NCI-H524 (cell line): ENCODE measurements around the gene PNMA5.

ENCODE experiments used
- DNase-seq, 2 experiments: peaks; one replicate each; lab custom pipeline; 2025; lab: John Stamatoyannopoulos, UW

PNMA5 gene

DNA sequence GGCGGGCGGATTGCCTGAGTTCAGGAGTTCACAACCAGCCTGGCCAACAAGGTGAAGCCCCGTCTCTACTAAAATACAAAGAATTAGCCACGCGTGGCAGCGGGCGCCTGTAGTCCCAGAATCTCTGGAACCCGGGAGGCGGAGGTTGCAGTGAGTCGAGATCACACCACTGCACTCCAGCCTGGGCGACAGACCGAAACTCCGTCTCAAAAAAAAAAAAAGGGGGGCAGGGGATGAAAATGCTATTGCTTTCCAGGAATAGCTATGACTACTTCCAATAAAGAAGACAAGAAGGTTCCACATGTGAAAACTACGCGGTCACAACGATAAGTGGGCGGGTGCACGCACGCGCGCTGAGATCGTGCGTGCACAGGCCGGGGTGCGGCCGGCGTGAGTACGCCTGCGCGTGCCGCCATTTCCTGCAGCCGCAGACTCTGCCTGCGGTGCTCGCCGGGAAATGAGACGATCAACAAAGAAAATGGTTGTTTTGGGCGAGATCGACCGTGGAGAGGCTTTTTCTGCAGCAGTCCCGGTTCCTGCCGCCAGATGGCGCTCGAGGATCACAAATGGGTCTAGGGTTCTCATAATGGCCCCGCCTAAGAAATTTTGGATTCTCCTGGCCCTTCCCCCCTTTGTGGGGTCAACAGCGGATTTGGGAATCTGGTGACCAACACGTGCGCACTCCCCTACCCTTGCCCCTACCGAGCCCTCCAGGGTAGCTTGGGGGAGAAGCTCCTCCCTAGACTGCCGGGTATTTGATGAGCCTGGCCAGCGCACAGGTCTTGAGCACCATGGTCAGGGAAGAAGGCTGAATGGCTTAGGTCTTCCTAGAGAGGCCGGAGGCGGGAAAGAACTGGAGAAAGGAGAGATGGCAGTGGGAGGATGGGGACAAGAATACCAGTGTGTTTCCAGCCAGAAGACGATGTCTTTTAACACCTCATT lies 35.1 kb downstream of the PNMA5 start:
- DNase-seq: peak; percentile 80 to 94

DNA sequence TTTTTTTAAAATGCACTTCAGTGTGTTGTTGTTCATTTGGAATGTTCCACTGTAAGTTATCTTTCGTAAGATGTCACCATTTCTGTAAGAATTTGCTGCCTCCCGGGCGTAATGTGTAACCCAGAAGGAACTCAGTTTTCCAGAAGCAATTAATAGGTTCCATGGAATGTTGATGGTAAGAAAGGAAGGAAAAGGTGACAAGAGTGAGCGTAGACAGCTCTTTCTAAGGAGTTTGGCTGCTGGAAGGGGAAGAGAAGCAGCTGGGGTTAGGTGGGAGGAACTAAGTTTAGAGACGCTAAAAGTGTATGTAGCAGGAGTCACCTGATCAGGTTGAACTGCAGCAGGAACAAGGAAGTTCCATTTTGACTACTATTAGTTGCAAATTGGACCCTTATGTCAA lies 35.9 kb downstream of the PNMA5 start:
- no peak for DNase-seq

DNA sequence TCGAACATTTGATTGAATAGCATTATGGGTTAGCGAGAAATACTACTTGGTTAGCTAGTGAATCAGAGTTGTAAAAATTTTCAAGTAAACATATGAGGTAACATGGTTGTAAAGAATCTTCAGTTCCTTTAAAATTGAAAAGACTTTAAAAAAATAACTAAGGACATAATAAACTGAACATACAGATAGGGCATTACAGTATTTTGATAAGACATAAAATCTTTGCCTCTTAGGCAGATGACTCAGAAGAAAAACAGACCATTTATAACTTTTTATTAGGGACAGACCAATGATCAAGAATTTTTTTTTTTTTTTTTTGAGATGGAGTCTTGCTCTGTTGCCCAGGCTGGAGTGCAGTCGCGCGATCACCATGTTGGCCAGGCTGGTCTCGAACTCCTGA lies 43.1 kb downstream of the PNMA5 start:
- no peak for DNase-seq

DNA sequence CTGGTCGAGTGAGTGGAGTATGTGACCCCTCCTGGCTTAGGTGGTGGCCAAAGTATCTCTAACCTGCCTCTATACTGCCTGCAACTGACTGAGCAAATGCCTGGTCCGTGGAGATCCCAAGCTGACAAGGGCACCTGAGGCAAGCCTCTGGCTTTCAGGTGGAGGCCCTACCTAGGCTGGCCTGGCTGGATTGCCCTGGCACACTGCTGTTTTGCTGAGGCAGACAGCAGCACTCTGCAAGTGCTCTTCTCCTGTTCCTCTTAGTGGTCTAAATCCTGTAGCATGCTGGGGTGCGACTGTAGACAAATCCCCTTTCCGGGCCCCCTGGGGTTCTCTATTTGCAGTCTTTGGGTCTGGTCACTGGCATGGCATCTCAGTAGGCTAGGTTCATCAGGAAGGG lies 44.8 kb downstream of the PNMA5 start:
- no peak for DNase-seq

DNA sequence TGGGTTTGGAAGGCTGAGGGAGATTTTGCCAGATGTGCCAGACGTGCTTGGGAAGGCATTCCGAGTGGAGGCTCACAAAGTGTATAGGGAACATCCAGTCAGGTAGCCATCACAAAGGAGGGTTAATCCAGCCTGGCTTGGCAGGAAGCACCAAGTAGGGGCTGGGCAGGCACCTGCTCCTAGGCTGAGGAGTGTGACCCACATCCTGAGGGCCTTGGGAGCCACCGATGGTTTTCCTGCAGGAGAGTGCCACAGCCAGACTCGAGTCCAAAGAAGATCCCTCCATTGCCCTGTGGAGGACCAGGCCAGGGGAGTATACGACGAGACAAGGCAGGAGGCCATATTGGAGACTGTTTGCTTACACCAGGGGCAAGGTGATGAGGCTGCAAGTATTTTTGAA lies 47.2 kb downstream of the PNMA5 start:
- no peak for DNase-seq

DNA sequence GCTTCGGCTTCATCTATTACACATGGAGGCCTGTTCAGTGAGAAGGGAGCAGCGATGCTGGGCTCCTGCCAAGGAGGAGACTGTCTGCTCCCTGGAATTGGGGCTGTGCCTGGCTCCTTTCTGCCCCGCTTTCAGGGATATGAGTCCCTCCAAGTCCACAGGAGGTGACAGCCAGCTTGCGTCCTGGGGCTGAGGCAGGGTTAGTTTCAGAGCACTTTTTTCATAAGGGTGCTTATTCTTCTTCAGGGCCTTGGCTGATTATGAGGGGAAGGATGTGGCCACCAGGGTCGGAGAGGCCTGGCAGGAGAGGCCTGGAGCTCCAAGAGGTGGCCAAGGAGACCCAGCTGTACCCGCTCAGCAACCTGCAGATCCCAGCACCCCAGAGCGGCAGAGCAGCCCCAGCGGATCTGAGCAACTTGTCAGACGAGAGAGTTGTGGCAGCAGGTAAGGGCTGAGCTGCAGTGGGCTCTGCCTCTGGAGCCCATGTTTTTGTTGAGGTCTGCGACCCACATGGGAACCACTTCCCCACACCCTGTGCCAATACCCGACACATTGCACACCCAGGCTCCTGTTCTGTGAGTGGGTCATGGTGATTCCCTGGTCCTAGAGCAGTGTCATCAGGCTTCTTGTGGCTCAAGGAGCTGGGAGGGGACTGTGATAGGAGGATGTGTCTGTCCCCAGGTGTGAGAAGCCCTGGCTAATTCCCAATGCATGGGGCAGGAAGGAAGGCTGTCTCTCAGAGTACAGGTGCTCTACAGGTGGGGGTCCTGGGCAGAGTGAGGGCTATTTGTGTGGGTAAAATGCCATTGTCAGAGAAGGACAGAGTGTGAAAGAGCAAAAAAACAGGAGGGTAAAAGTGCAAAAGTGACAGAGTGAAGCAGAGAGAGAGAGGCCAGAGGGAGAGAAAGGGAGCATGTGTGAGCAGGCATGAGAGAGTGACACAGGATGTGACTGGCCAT lies 48.6 kb downstream of the PNMA5 start:
- DNase-seq: no peak

DNA sequence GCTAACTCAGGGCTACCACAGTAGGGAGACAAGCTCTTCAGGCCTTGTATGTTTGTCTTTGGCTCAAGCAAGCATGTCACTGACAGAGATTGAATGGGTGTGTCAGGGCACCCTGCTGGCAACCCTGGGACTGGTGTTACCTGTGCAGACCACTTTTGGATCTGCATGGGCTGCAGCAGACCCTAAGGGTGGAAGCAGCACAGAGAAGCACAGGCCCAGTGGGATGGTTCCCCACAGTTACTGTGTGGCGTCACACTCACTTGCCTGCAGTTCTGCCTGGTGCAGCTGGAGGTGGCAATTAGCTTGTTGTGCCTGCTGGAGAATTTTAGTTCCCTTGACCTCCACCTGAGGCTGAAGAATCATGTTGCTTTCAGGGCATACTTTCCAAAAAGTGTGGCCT lies 50.1 kb downstream of the PNMA5 start:
- no peak for DNase-seq

DNA sequence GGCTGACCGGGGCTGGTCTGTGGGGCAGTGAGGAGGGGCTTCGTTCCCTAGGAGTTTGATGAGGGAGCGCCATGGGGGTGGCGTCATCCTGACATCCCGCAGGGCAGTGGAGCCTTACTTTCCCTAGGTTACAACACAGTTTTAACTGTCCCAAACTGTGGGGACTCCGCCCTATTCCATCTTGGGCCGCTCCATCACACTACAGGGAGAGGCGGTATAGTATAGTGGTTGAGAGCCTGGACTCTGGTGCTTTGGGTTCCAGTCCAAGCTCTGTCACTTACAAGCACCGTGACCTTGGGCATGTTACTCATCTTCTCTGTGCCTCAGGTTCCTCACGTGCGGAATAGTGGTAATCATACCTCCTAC lies 51.9 kb downstream of the PNMA5 start:
- DNase-seq: no peak

DNA sequence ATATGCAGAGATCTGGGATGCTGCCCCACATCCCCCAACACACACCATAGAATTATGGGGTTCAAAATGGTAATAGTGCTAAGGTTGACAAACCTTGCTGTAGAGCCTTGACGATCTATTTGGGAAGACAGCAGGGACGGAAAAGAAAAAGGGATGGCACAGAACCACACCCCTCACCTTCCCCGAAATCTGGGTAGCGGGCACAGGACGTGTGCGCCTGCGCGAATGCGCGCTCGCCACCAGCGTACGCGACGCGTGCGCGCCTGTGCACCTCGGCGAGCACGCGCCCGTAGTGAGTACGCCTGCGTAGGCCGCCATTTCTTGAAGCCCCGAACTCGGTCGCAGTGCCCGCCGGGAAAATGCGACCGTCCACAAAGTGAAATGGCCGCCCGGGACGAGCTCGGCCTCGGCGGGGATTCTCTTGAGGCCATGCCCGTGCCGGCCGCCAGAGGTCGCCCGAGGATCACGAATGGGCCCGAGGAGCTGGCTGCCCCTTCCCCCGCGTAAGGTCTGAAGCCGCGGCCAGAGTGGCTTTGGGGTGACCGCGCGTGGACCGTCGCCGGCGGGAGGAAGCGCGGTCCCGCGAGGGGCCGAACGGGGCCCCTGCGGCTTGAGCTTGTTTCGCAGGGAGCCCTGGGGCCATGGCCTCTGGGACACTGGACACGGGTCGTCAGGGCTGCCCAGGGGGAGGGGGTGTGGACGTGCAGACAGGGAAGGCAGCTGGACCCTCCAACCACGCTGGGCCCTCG lies 52.4 kb downstream of the PNMA5 start:
- DNase-seq: peak; percentile 90 to 97
